Mesenteric fat pad (tissue), 1 donor: ENCODE results near the gene CDK6. TPM values are rescaled to one million over a fixed set of nuclear protein-coding genes. Genes with fewer than 3 reads are reported as not detected.
"Not testable (repeated sequence)": the region's sequence is repeated elsewhere in the genome, so short reads cannot be mapped to it uniquely, and the experiment has no call there.

Source experiments
- DNase-seq: peaks from one replicate; pipeline ENCODE4 v3.0.0-alpha.2; 2020; ENCODE audit warnings: low spot score
- total RNA-seq: library from RNA; stranded (reverse); fragmentation: NEBNext Ultra II Directional; extraction: Animal tissue kit (Norgen Biotek cat#: 25700); gene quantifications from one replicate; pipeline ENCODE4 v1.2.1, GENCODE V29; 2021
- donor health status: DM: yes; HTN: yes; CAD: no.

The CDK6 gene
- total RNA-seq, 1 donor from 2014 or later: 17.1 TPM

GRCh38 chr7:92604517-92604916 lies 231.9 kb downstream of the CDK6 start:
- not testable (repeated sequence) for DNase-seq

- no peak for DNase-seq
Observed at GRCh38 chr7:92603089-92603445, 233.3 kb downstream of the CDK6 start.

- no peak for DNase-seq
Observed at GRCh38 chr7:92602352-92603088, 233.9 kb downstream of the CDK6 start.

- no peak for DNase-seq
Observed at GRCh38 chr7:92598310-92598981, 237.9 kb downstream of the CDK6 start.

GRCh38 chr7:92595281-92595680 lies 241.1 kb downstream of the CDK6 start:
- no peak for DNase-seq

- DNase-seq: no peak
Observed at GRCh38 chr7:92594746-92595145, 241.6 kb downstream of the CDK6 start.

GRCh38 chr7:92590711-92591310 lies 245.6 kb downstream of the CDK6 start:
- no peak for DNase-seq

GRCh38 chr7:92589056-92589455 lies 247.3 kb downstream of the CDK6 start:
- no peak for DNase-seq

- no peak for DNase-seq
Observed at GRCh38 chr7:92588561-92588960, 247.8 kb downstream of the CDK6 start.

GRCh38 chr7:92586841-92587240 lies 249.5 kb downstream of the CDK6 start:
- DNase-seq: no peak

- no peak for DNase-seq
Observed at GRCh38 chr7:92586403-92586802, 250.0 kb downstream of the CDK6 start.

GRCh38 chr7:92584953-92585352 lies 251.4 kb downstream of the CDK6 start:
- DNase-seq: no peak

GRCh38 chr7:92582948-92583347 lies 253.4 kb downstream of the CDK6 start:
- DNase-seq: no peak

- no peak for DNase-seq
Observed at GRCh38 chr7:92576296-92576695, 260.1 kb downstream of the CDK6 start.

GRCh38 chr7:92569137-92569536 lies 267.2 kb downstream of the CDK6 start:
- DNase-seq: no peak

GRCh38 chr7:92567460-92567859 lies 268.9 kb downstream of the CDK6 start:
- DNase-seq: no peak

GRCh38 chr7:92563345-92563744 lies 273.0 kb downstream of the CDK6 start:
- no peak for DNase-seq

- DNase-seq: no peak
Observed at GRCh38 chr7:92560602-92561001, 275.8 kb downstream of the CDK6 start.

GRCh38 chr7:92557808-92558362 lies 278.5 kb downstream of the CDK6 start:
- no peak for DNase-seq

- no peak for DNase-seq
Observed at GRCh38 chr7:92557249-92557648, 279.1 kb downstream of the CDK6 start.
